Panc1 (cell line): ENCODE results near the gene FAM209B.

ENCODE experiments used
- CTCF ChIP-seq: fragments of 450-650 bp; IDR thresholded peaks from 2 replicates; pipeline ENCODE4 v1.5.1; 2017; ENCODE audit warnings: mild to moderate bottlenecking
- POLR2AphosphoS5 ChIP-seq: IDR thresholded peaks from 2 replicates; pipeline ENCODE4 v1.6.1; 2012; ENCODE audit warnings: mild to moderate bottlenecking, low read depth, low read length, moderate library complexity
- REST ChIP-seq, 2 experiments: IDR thresholded peaks; 2 replicates each; pipeline ENCODE4 v1.6.1; 2011 to 2012; ENCODE audit warnings: low read depth in 2 of 2, control low read depth in 1 of 2, low read length in 1 of 2, mild to moderate bottlenecking in 1 of 2, moderate library complexity in 1 of 2; ENCODE audit not compliant: insufficient read depth in 1 of 2
- SIN3A ChIP-seq: IDR thresholded peaks from 2 replicates; pipeline ENCODE4 v1.6.1; 2012; ENCODE audit warnings: low read depth, mild to moderate bottlenecking, low read length, moderate library complexity, borderline replicate concordance; ENCODE audit not compliant: insufficient read depth

GRCh38 chr20:56575157-56575556 is 42.1 kb downstream of the FAM209B start:
- TF ChIP-seq CTCF: no peak
- TF ChIP-seq POLR2AphosphoS5: no peak
- no peak for TF ChIP-seq REST (IDR thresholded peaks at IDR 0.05; ENCODE audit: insufficient read depth in 1 of 2, low read depth in 2 of 2, low read length in 1 of 2)
- no peak for TF ChIP-seq SIN3A
